ENCODE measurements around the gene IL13RA1.

Gene IL13RA1

GRCh38 chrX:118823263-118824172 is 96.1 kb downstream of the IL13RA1 start, which contains the start of gene ZCCHC12:
Gene ZCCHC12 (plus strand): TSS chrX:118823824. CDS start chrX:118825245, 1,421 bp downstream.
- ATAC-seq, result peak; percentile 91
- TF ChIP-seq PATZ1 (CRISPR knock-in tag; IDR thresholded peaks at IDR 0.05; ENCODE audit: borderline replicate concordance), result no peak
- TF ChIP-seq, protein P1, sequence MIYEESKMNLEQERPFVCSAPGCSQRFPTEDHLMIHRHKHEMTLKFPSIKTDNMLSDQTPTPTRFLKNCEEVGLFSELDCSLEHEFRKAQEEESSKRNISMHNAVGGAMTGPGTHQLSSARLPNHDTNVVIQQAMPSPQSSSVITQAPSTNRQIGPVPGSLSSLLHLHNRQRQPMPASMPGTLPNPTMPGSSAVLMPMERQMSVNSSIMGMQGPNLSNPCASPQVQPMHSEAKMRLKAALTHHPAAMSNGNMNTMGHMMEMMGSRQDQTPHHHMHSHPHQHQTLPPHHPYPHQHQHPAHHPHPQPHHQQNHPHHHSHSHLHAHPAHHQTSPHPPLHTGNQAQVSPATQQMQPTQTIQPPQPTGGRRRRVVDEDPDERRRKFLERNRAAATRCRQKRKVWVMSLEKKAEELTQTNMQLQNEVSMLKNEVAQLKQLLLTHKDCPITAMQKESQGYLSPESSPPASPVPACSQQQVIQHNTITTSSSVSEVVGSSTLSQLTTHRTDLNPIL (CRISPR knock-in tag; IDR thresholded peaks at IDR 0.05; ENCODE audit: low read depth), result no peak
- TF ChIP-seq, protein P2, sequence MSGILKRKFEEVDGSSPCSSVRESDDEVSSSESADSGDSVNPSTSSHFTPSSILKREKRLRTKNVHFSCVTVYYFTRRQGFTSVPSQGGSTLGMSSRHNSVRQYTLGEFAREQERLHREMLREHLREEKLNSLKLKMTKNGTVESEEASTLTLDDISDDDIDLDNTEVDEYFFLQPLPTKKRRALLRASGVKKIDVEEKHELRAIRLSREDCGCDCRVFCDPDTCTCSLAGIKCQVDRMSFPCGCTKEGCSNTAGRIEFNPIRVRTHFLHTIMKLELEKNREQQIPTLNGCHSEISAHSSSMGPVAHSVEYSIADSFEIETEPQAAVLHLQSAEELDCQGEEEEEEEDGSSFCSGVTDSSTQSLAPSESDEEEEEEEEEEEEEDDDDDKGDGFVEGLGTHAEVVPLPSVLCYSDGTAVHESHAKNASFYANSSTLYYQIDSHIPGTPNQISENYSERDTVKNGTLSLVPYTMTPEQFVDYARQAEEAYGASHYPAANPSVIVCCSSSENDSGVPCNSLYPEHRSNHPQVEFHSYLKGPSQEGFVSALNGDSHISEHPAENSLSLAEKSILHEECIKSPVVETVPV (CRISPR knock-in tag; IDR thresholded peaks at IDR 0.05), result no peak
- no peak for TF ChIP-seq PPARA (CRISPR knock-in tag; IDR thresholded peaks at IDR 0.05; ENCODE audit: borderline replicate concordance)

DNA sequence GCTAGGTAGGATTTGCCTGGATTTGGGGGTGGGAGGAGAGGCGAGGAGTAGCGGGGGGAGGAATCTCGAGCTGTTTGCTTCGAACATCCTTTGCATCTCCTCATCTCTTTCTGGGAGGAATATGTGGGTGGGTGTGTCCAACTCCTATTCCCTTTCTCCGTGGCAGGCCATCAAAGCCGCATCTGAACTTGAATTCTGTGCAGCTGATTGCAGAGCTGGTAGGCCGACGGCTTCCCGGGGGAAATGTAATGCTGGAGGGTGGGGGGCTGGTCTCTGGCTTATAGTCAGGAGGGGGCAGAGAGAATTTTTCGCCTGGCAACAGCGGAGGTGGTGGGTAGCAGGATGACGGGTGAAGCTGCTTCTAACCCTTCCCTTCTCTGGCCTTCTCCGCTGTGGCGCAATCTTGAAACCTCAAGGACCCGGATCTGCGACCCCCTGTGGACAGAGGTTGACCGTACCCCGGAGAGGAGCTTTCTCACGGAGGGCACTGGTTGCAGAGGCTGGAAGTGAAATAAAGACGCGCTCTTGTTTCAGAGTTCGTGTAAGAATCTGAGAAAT is 96.8 kb downstream of the IL13RA1 start:
- TF ChIP-seq RARB (CRISPR knock-in tag; IDR thresholded peaks at IDR 0.05) (no peak), OSR1 (CRISPR knock-in tag; IDR thresholded peaks at IDR 0.05) (no peak), ZNF70 (CRISPR knock-in tag; IDR thresholded peaks at IDR 0.05) (no peak), CSDC2 (CRISPR knock-in tag; IDR thresholded peaks at IDR 0.05) (no peak)
- TF ChIP-seq, protein P2 (CRISPR knock-in tag; IDR thresholded peaks at IDR 0.05), result no peak
- TF ChIP-seq, protein P1 (CRISPR knock-in tag; IDR thresholded peaks at IDR 0.05; ENCODE audit: low read depth), result no peak
- ATAC-seq, result peak; percentile 49

DNA sequence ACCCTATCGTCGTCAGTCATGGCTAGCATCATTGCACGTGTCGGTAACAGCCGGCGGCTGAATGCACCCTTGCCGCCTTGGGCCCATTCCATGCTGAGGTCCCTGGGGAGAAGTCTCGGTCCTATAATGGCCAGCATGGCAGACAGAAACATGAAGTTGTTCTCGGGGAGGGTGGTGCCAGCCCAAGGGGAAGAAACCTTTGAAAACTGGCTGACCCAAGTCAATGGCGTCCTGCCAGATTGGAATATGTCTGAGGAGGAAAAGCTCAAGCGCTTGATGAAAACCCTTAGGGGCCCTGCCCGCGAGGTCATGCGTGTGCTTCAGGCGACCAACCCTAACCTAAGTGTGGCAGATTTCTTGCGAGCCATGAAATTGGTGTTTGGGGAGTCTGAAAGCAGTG is 97.8 kb downstream of the IL13RA1 start:
- no peak for ATAC-seq
- TF ChIP-seq BACH2 (CRISPR knock-in tag; IDR thresholded peaks at IDR 0.05; ENCODE audit: borderline replicate concordance), result no peak
- TF ChIP-seq ESRRG (CRISPR knock-in tag; IDR thresholded peaks at IDR 0.05), result no peak
- no peak for TF ChIP-seq ISL1 (CRISPR knock-in tag; IDR thresholded peaks at IDR 0.05)
- TF ChIP-seq PPARA (CRISPR knock-in tag; IDR thresholded peaks at IDR 0.05; ENCODE audit: borderline replicate concordance), result no peak
- no peak for TF ChIP-seq CSDC2 (CRISPR knock-in tag; IDR thresholded peaks at IDR 0.05)
- TF ChIP-seq ZNF8 (CRISPR knock-in tag; IDR thresholded peaks at IDR 0.05), result no peak
- TF ChIP-seq ZNF565 (CRISPR knock-in tag; conservative IDR thresholded peaks at IDR 0.05; ENCODE audit: low read depth), result no peak
- TF ChIP-seq ZNF70 (CRISPR knock-in tag; IDR thresholded peaks at IDR 0.05), result no peak
- TF ChIP-seq RARB (CRISPR knock-in tag; IDR thresholded peaks at IDR 0.05), result no peak
- no peak for TF ChIP-seq PATZ1 (CRISPR knock-in tag; IDR thresholded peaks at IDR 0.05; ENCODE audit: borderline replicate concordance)
- no peak for TF ChIP-seq GLIS3 (CRISPR knock-in tag; IDR thresholded peaks at IDR 0.05)
- TF ChIP-seq ARNTL (CRISPR knock-in tag; IDR thresholded peaks at IDR 0.05; ENCODE audit: borderline replicate concordance, low read depth), result no peak
- TF ChIP-seq, protein P2 (CRISPR knock-in tag; IDR thresholded peaks at IDR 0.05), result no peak
- TF ChIP-seq, protein P3, sequence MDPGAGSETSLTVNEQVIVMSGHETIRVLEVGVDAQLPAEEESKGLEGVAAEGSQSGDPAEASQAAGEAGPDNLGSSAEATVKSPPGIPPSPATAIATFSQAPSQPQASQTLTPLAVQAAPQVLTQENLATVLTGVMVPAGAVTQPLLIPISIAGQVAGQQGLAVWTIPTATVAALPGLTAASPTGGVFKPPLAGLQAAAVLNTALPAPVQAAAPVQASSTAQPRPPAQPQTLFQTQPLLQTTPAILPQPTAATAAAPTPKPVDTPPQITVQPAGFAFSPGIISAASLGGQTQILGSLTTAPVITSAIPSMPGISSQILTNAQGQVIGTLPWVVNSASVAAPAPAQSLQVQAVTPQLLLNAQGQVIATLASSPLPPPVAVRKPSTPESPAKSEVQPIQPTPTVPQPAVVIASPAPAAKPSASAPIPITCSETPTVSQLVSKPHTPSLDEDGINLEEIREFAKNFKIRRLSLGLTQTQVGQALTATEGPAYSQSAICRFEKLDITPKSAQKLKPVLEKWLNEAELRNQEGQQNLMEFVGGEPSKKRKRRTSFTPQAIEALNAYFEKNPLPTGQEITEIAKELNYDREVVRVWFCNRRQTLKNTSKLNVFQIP (CRISPR knock-in tag; IDR thresholded peaks at IDR 0.05; ENCODE audit: borderline replicate concordance, low read depth), result no peak
- TF ChIP-seq, protein P4, sequence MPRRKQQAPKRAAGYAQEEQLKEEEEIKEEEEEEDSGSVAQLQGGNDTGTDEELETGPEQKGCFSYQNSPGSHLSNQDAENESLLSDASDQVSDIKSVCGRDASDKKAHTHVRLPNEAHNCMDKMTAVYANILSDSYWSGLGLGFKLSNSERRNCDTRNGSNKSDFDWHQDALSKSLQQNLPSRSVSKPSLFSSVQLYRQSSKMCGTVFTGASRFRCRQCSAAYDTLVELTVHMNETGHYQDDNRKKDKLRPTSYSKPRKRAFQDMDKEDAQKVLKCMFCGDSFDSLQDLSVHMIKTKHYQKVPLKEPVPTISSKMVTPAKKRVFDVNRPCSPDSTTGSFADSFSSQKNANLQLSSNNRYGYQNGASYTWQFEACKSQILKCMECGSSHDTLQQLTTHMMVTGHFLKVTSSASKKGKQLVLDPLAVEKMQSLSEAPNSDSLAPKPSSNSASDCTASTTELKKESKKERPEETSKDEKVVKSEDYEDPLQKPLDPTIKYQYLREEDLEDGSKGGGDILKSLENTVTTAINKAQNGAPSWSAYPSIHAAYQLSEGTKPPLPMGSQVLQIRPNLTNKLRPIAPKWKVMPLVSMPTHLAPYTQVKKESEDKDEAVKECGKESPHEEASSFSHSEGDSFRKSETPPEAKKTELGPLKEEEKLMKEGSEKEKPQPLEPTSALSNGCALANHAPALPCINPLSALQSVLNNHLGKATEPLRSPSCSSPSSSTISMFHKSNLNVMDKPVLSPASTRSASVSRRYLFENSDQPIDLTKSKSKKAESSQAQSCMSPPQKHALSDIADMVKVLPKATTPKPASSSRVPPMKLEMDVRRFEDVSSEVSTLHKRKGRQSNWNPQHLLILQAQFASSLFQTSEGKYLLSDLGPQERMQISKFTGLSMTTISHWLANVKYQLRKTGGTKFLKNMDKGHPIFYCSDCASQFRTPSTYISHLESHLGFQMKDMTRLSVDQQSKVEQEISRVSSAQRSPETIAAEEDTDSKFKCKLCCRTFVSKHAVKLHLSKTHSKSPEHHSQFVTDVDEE (CRISPR knock-in tag; IDR thresholded peaks at IDR 0.05), result no peak

All from SK-N-SH treated with all-trans-retinoic acid at 6 μM for 48 hours (cell line).